HFF-Myc (cell line): Measurements from ENCODE around the gene MADD.

ENCODE experiments used
- DNase-seq: peaks from one replicate; pipeline ENCODE4 v3.0.0-alpha.2; 2011; ENCODE audit warnings: low read depth; ENCODE audit errors: extremely low read depth
- H3K4me3 ChIP-seq: replicated peaks from 2 replicates; pipeline ENCODE4 v1.5.1; 2011; ENCODE audit warnings: low read depth, mild to moderate bottlenecking, control low read depth, low read length
- CTCF ChIP-seq: IDR thresholded peaks from 2 replicates; pipeline ENCODE4 v1.5.1; 2012; ENCODE audit warnings: mild to moderate bottlenecking, low read depth, low read length, control low read depth; ENCODE audit errors: missing control alignments

The MADD gene

GRCh38 chr11:47327025-47327424, 57.1 kb downstream of the MADD start:
- no peak for DNase-seq
- H3K4me3 ChIP-seq: no peak overlapping the region
- TF ChIP-seq CTCF: no peak

GRCh38 chr11:47327949-47328348, 58.0 kb downstream of the MADD start:
- no peak for DNase-seq
- H3K4me3 ChIP-seq: no peak overlapping the region
- TF ChIP-seq CTCF: no peak

- no peak overlapping the region for H3K4me3 ChIP-seq
- TF ChIP-seq CTCF: no peak
- no peak for DNase-seq
Observed at GRCh38 chr11:47328449-47329390, 58.8 kb downstream of the MADD start.

GRCh38 chr11:47329431-47329986, 59.6 kb downstream of the MADD start:
- H3K4me3 ChIP-seq: no peak overlapping the region
- no peak for DNase-seq
- TF ChIP-seq CTCF: no peak

- TF ChIP-seq CTCF: no peak
- no peak for DNase-seq
- H3K4me3 ChIP-seq: no peak overlapping the region
Observed at GRCh38 chr11:47329987-47330931, 60.3 kb downstream of the MADD start.

GRCh38 chr11:47331454-47332302, 61.7 kb downstream of the MADD start:
- DNase-seq: no peak
- H3K4me3 ChIP-seq: no peak overlapping the region
- no peak for TF ChIP-seq CTCF
